DOHH2 (cell line): Measurements from ENCODE around the gene PSRC1.

Source experiments
- H3F3A ChIP-seq: fragments of 200-600 bp; sonication (generic), shearing (Covaris generic); 2 replicates; pipeline ENCODE4 v1.6.0; 2016; ENCODE audit warnings: antibody characterized with exemption, mild to moderate bottlenecking; ENCODE audit not compliant: control insufficient read depth, insufficient read depth
- H3K27ac ChIP-seq: fragments of 200-600 bp; sonication (generic); 2 replicates; pipeline ENCODE4 v1.5.1; 2014; ENCODE audit warnings: low read depth, mild to moderate bottlenecking, low read length, moderate library complexity
- H3K27me3 ChIP-seq: fragments of 200-600 bp; sonication (generic); 2 replicates; pipeline ENCODE4 v1.6.1; 2014; ENCODE audit warnings: mild to moderate bottlenecking, low read length, mixed read lengths; ENCODE audit not compliant: control insufficient read depth
- H3K36me3 ChIP-seq: fragments of 200-600 bp; sonication (generic); 2 replicates; pipeline ENCODE4 v1.6.1; 2014; ENCODE audit warnings: mild to moderate bottlenecking, low read length, moderate library complexity, mixed read lengths; ENCODE audit not compliant: control insufficient read depth
- H3K4me1 ChIP-seq: fragments of 200-600 bp; sonication (generic); 2 replicates; pipeline ENCODE4 v1.6.1; 2014; ENCODE audit warnings: mild to moderate bottlenecking, low read length, mixed read lengths; ENCODE audit not compliant: control insufficient read depth
- H3K4me2 ChIP-seq: fragments of 200-600 bp; sonication (generic); 2 replicates; pipeline ENCODE4 v1.6.0; 2014; ENCODE audit warnings: mild to moderate bottlenecking, low read length, moderate library complexity
- H3K4me3 ChIP-seq: fragments of 200-600 bp; sonication (generic); 2 replicates; pipeline ENCODE4 v1.5.1; 2014; ENCODE audit warnings: mild to moderate bottlenecking, low read length, mixed read lengths
- H3K79me2 ChIP-seq: fragments of 200-600 bp; sonication (generic); 2 replicates; pipeline ENCODE4 v1.6.1; 2014; ENCODE audit warnings: mild to moderate bottlenecking, low read length, mixed read lengths; ENCODE audit not compliant: control insufficient read depth
- H3K9me2 ChIP-seq: fragments of 200-600 bp; sonication (generic); replicated peaks from 2 replicates; pipeline ENCODE4 v1.6.1; 2014; ENCODE audit warnings: mild to moderate bottlenecking, low read length, mixed read lengths; ENCODE audit not compliant: control insufficient read depth
- H3K9me3 ChIP-seq: fragments of 200-600 bp; sonication (generic); 2 replicates; pipeline ENCODE4 v1.6.1; 2014; ENCODE audit warnings: antibody characterized with exemption, low read length, mixed read lengths; ENCODE audit not compliant: control insufficient read depth, insufficient read depth
- H4K20me1 ChIP-seq: fragments of 200-600 bp; sonication (generic); 2 replicates; pipeline ENCODE4 v1.6.0; 2014; ENCODE audit warnings: low read depth, mild to moderate bottlenecking, antibody characterized with exemption, low read length, moderate library complexity; ENCODE audit not compliant: control insufficient read depth, insufficient read depth
- EZH2phosphoT487 ChIP-seq: fragments of 200-600 bp; sonication (generic); IDR thresholded peaks from 2 replicates; pipeline ENCODE4 v1.6.1; 2017; ENCODE audit warnings: borderline replicate concordance, mild to moderate bottlenecking, antibody characterized with exemption, low read length, moderate library complexity, mixed read lengths
- TF ChIP-seq, protein P1 (sequence below): fragments of 200-600 bp; sonication (generic); IDR thresholded peaks from one replicate; pipeline ENCODE4 v1.5.1; 2014; ENCODE audit warnings: antibody characterized with exemption, mild to moderate bottlenecking, low read depth, low read length; ENCODE audit not compliant: poor library complexity, severe bottlenecking

PSRC1 gene

GRCh38 chr1:109258481-109259466 lies 24.2 kb downstream of the PSRC1 start:
- no peaks in the 10 kb centered on the region for H3K79me2 ChIP-seq
- H3K4me2 ChIP-seq = no peak overlapping the region
- H3K9me3 ChIP-seq = no peaks in the 10 kb centered on the region
- no peaks in the 10 kb centered on the region for H3F3A ChIP-seq
- no peaks in the 10 kb centered on the region for H3K27me3 ChIP-seq
- no peaks in the 10 kb centered on the region for H4K20me1 ChIP-seq
- peaks cover 10% of the 10 kb centered on the region for H3K4me1 ChIP-seq
- H3K36me3 ChIP-seq = no peaks in the 10 kb centered on the region
- no peak overlapping the region for H3K27ac ChIP-seq
- TF ChIP-seq, protein P1, sequence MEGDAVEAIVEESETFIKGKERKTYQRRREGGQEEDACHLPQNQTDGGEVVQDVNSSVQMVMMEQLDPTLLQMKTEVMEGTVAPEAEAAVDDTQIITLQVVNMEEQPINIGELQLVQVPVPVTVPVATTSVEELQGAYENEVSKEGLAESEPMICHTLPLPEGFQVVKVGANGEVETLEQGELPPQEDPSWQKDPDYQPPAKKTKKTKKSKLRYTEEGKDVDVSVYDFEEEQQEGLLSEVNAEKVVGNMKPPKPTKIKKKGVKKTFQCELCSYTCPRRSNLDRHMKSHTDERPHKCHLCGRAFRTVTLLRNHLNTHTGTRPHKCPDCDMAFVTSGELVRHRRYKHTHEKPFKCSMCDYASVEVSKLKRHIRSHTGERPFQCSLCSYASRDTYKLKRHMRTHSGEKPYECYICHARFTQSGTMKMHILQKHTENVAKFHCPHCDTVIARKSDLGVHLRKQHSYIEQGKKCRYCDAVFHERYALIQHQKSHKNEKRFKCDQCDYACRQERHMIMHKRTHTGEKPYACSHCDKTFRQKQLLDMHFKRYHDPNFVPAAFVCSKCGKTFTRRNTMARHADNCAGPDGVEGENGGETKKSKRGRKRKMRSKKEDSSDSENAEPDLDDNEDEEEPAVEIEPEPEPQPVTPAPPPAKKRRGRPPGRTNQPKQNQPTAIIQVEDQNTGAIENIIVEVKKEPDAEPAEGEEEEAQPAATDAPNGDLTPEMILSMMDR = no peak
- no peak for TF ChIP-seq EZH2phosphoT487
- no peak overlapping the region for H3K4me3 ChIP-seq
- no peaks in the 10 kb centered on the region for H3K9me2 ChIP-seq

GRCh38 chr1:109257682-109258421 lies 25.1 kb downstream of the PSRC1 start:
- Histone ChIP-seq H3K9me3 (no peaks in the 10 kb centered on the region), H3K4me3 (no peak overlapping the region), H3K79me2 (no peaks in the 10 kb centered on the region), H4K20me1 (no peaks in the 10 kb centered on the region), H3F3A (no peaks in the 10 kb centered on the region), H3K4me1 (peaks cover 18% of the 10 kb centered on the region), H3K36me3 (no peaks in the 10 kb centered on the region), H3K9me2 (no peaks in the 10 kb centered on the region), H3K4me2 (no peak overlapping the region), H3K27me3 (no peaks in the 10 kb centered on the region), H3K27ac (no peak overlapping the region)
- TF ChIP-seq EZH2phosphoT487 = no peak
- TF ChIP-seq, protein P1 = no peak

GRCh38 chr1:109256971-109257681 lies 25.8 kb downstream of the PSRC1 start:
- TF ChIP-seq, protein P1 = no peak
- no peak for TF ChIP-seq EZH2phosphoT487
- no peak overlapping the region for H3K4me3 ChIP-seq
- H3K36me3 ChIP-seq = no peaks in the 10 kb centered on the region
- peaks cover 18% of the 10 kb centered on the region for H3K4me1 ChIP-seq
- no peak overlapping the region for H3K4me2 ChIP-seq
- no peaks in the 10 kb centered on the region for H3K9me2 ChIP-seq
- H3F3A ChIP-seq = no peaks in the 10 kb centered on the region
- no peaks in the 10 kb centered on the region for H3K9me3 ChIP-seq
- H4K20me1 ChIP-seq = no peaks in the 10 kb centered on the region
- H3K79me2 ChIP-seq = no peaks in the 10 kb centered on the region
- H3K27me3 ChIP-seq = no peaks in the 10 kb centered on the region
- no peak overlapping the region for H3K27ac ChIP-seq
